ENCODE results near the gene SMARCD1.

The SMARCD1 gene

GRCh38 chr12:50099302-50100008 is 14.3 kb downstream of the SMARCD1 start:
- TF ChIP-seq POLR2A (IDR thresholded peaks at IDR 0.05; ENCODE audit: low read length): no peak
- no peak for TF ChIP-seq GATA1 (IDR thresholded peaks at IDR 0.05; ENCODE audit: low read depth, low read length)
- DNase-seq: no peak

GRCh38 chr12:50100561-50100960 is 15.4 kb downstream of the SMARCD1 start:
- TF ChIP-seq POLR2A (IDR thresholded peaks at IDR 0.05; ENCODE audit: low read length): no peak
- no peak for TF ChIP-seq GATA1 (IDR thresholded peaks at IDR 0.05; ENCODE audit: low read depth, low read length)
- DNase-seq: no peak

- no peak for TF ChIP-seq POLR2A (IDR thresholded peaks at IDR 0.05; ENCODE audit: low read length)
- no peak for TF ChIP-seq GATA1 (IDR thresholded peaks at IDR 0.05; ENCODE audit: low read depth, low read length)
- DNase-seq: no peak
Observed at GRCh38 chr12:50101663-50102062, 16.5 kb downstream of the SMARCD1 start.

- TF ChIP-seq GATA1 (IDR thresholded peaks at IDR 0.05; ENCODE audit: low read depth, low read length) (no peak), POLR2A (IDR thresholded peaks at IDR 0.05; ENCODE audit: low read length) (no peak)
Observed at GRCh38 chr12:50102131-50102531, 17.0 kb downstream of the SMARCD1 start.

GRCh38 chr12:50102646-50103309 is 17.6 kb downstream of the SMARCD1 start:
- DNase-seq: peak in 1 of 2 experiments; percentile 10
- no peak for TF ChIP-seq GATA1 (IDR thresholded peaks at IDR 0.05; ENCODE audit: low read depth, low read length)
- TF ChIP-seq POLR2A (IDR thresholded peaks at IDR 0.05; ENCODE audit: low read length): no peak

More at GRCh38 chr12:50102131-50102531, 17.0 kb downstream of the SMARCD1 start:
- no peak for DNase-seq

- TF ChIP-seq GATA1 (IDR thresholded peaks at IDR 0.05; ENCODE audit: low read depth, low read length) (no peak), POLR2A (IDR thresholded peaks at IDR 0.05; ENCODE audit: low read length) (no peak)
- DNase-seq: no peak
Observed at GRCh38 chr12:50103351-50103750, 18.2 kb downstream of the SMARCD1 start.

GRCh38 chr12:50103767-50104321 is 18.7 kb downstream of the SMARCD1 start, which contains the start of gene GPD1:
Gene GPD1 (plus strand): TSS chr12:50104008. CDS start chr12:50104051, 43 bp downstream.
- DNase-seq: peak; percentile 62 to 74
- TF ChIP-seq GATA1 (IDR thresholded peaks at IDR 0.05; ENCODE audit: low read depth, low read length) (no peak), POLR2A (IDR thresholded peaks at IDR 0.05; ENCODE audit: low read length) (no peak)

GRCh38 chr12:50104417-50105366 is 19.6 kb downstream of the SMARCD1 start:
- TF ChIP-seq GATA1 (IDR thresholded peaks at IDR 0.05; ENCODE audit: low read depth, low read length) (no peak), POLR2A (IDR thresholded peaks at IDR 0.05; ENCODE audit: low read length) (no peak)

GRCh38 chr12:50105913-50106450 is 20.8 kb downstream of the SMARCD1 start:
- TF ChIP-seq GATA1 (IDR thresholded peaks at IDR 0.05; ENCODE audit: low read depth, low read length): no peak
- TF ChIP-seq POLR2A (IDR thresholded peaks at IDR 0.05; ENCODE audit: low read length): no peak

More at GRCh38 chr12:50104417-50105366, 19.6 kb downstream of the SMARCD1 start:
- no peak for DNase-seq

GRCh38 chr12:50106907-50107306 is 21.8 kb downstream of the SMARCD1 start:
- DNase-seq: no peak
- no peak for TF ChIP-seq POLR2A (IDR thresholded peaks at IDR 0.05; ENCODE audit: low read length)
- no peak for TF ChIP-seq GATA1 (IDR thresholded peaks at IDR 0.05; ENCODE audit: low read depth, low read length)

More at GRCh38 chr12:50105913-50106450, 20.8 kb downstream of the SMARCD1 start:
- no peak for DNase-seq

- DNase-seq: no peak
- TF ChIP-seq GATA1 (IDR thresholded peaks at IDR 0.05; ENCODE audit: low read depth, low read length) (no peak), POLR2A (IDR thresholded peaks at IDR 0.05; ENCODE audit: low read length) (no peak)
Observed at GRCh38 chr12:50107416-50108268, 22.5 kb downstream of the SMARCD1 start.

GRCh38 chr12:50109319-50109718 is 24.2 kb downstream of the SMARCD1 start:
- DNase-seq: no peak
- no peak for TF ChIP-seq GATA1 (IDR thresholded peaks at IDR 0.05; ENCODE audit: low read depth, low read length)
- no peak for TF ChIP-seq POLR2A (IDR thresholded peaks at IDR 0.05; ENCODE audit: low read length)
